GM18499 (cell line): ENCODE measurements around the gene NHEJ1.

Experiments
- ATAC-seq: cut with Tn5 transposase; IDR thresholded peaks from one replicate; pipeline ENCODE4 v1.9.1; 2021; ENCODE audit warnings: moderate number of reproducible peaks; ENCODE audit not compliant: insufficient read depth, unreplicated experiment

NHEJ1 gene

GRCh38 chr2:219168932-219169331 is 8.3 kb upstream of the NHEJ1 start:
- no peak for ATAC-seq

- no peak for ATAC-seq
Observed at GRCh38 chr2:219168526-219168925, 7.9 kb upstream of the NHEJ1 start.

GRCh38 chr2:219167997-219168396 is 7.4 kb upstream of the NHEJ1 start:
- ATAC-seq, result no peak

GRCh38 chr2:219165058-219165911 is 4.7 kb upstream of the NHEJ1 start:
- ATAC-seq, result no peak

- no peak for ATAC-seq
Observed at GRCh38 chr2:219163156-219163555, 2.5 kb upstream of the NHEJ1 start.

GRCh38 chr2:219161097-219161496 is 482 bp upstream of the NHEJ1 start:
- ATAC-seq, result no peak

GRCh38 chr2:219159771-219160185 is 837 bp downstream of the NHEJ1 start:
- ATAC-seq, result no peak

GRCh38 chr2:219158586-219158985 is 2.0 kb downstream of the NHEJ1 start:
- no peak for ATAC-seq

- no peak for ATAC-seq
Observed at GRCh38 chr2:219158025-219158424, 2.6 kb downstream of the NHEJ1 start.

- ATAC-seq, result no peak
Observed at GRCh38 chr2:219157396-219157795, 3.2 kb downstream of the NHEJ1 start.

- ATAC-seq, result no peak
Observed at GRCh38 chr2:219155054-219155644, 5.5 kb downstream of the NHEJ1 start.

- ATAC-seq, result no peak
Observed at GRCh38 chr2:219149667-219150066, 10.9 kb downstream of the NHEJ1 start.

GRCh38 chr2:219142329-219142728 is 18.3 kb downstream of the NHEJ1 start:
- no peak for ATAC-seq

GRCh38 chr2:219140722-219141121 is 19.9 kb downstream of the NHEJ1 start:
- ATAC-seq, result no peak

GRCh38 chr2:219133976-219134375 is 26.6 kb downstream of the NHEJ1 start:
- ATAC-seq, result no peak

GRCh38 chr2:219131744-219132143 is 28.9 kb downstream of the NHEJ1 start:
- ATAC-seq, result no peak

GRCh38 chr2:219131327-219131726 is 29.3 kb downstream of the NHEJ1 start:
- no peak for ATAC-seq

- ATAC-seq, result no peak
Observed at GRCh38 chr2:219129589-219129988, 31.0 kb downstream of the NHEJ1 start.

GRCh38 chr2:219128396-219128795 is 32.2 kb downstream of the NHEJ1 start:
- ATAC-seq, result no peak

GRCh38 chr2:219127037-219127635 is 33.5 kb downstream of the NHEJ1 start:
- ATAC-seq, result no peak

GRCh38 chr2:219126555-219126954 is 34.1 kb downstream of the NHEJ1 start:
- ATAC-seq, result no peak
